ENCODE measurements around the gene PLCB2.

DNA sequence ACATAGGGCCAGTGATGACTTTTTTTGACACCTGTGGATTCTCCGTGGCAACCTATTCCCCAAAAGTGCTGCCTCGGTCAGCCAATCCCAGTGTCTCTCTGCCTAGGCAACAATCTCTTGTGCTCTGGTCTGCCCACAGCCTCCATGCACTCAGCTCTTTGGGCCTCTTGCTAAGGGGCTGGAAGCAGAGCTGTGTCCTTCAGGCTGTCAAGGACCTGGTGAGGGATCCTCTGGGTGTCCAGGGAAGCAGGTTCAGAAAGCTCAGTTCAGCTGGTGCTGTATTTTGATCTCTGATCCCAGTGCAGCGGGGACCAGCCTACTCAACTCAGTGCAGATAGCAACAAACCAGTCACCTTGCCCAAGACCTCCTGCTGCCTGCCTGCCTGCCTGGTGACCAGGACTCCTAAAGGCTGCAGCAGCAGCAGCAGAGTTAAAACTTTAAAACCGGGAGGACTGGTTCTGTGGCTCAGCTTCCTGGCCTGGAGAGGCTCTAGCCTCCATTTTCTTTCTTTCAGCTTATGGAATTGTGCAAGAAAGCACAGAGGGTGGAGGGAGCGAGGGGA is 62.7 kb downstream of the PLCB2 start:
- TF ChIP-seq, protein P1, sequence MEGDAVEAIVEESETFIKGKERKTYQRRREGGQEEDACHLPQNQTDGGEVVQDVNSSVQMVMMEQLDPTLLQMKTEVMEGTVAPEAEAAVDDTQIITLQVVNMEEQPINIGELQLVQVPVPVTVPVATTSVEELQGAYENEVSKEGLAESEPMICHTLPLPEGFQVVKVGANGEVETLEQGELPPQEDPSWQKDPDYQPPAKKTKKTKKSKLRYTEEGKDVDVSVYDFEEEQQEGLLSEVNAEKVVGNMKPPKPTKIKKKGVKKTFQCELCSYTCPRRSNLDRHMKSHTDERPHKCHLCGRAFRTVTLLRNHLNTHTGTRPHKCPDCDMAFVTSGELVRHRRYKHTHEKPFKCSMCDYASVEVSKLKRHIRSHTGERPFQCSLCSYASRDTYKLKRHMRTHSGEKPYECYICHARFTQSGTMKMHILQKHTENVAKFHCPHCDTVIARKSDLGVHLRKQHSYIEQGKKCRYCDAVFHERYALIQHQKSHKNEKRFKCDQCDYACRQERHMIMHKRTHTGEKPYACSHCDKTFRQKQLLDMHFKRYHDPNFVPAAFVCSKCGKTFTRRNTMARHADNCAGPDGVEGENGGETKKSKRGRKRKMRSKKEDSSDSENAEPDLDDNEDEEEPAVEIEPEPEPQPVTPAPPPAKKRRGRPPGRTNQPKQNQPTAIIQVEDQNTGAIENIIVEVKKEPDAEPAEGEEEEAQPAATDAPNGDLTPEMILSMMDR (IDR thresholded peaks at IDR 0.05 in 2 of 3, conservative IDR thresholded peaks at IDR 0.05 in 1 of 3; ENCODE audit: insufficient read depth in 2 of 3, low read depth in 1 of 3, low read length in 3 of 3) = no peak
- no peak for TF ChIP-seq MXI1 (IDR thresholded peaks at IDR 0.05; ENCODE audit: low read depth, low read length)
- no peak for TF ChIP-seq MAFK (IDR thresholded peaks at IDR 0.05; ENCODE audit: low read length)
- no peak for TF ChIP-seq RFX5 (IDR thresholded peaks at IDR 0.05; ENCODE audit: low read depth, low read length)
- TF ChIP-seq KDM1A (IDR thresholded peaks at IDR 0.05) = no peak
- no peak for TF ChIP-seq U2AF2 (optimal IDR thresholded peaks at IDR 0.05; ENCODE audit: low read depth, low read length)
- no peak for TF ChIP-seq EZH2 (IDR thresholded peaks at IDR 0.05; ENCODE audit: borderline replicate concordance, low read depth, low read length)
